ENCODE data around the gene PITPNB. TPM values are rescaled to one million over a fixed set of nuclear protein-coding genes. Genes with fewer than 3 reads are reported as not detected.

Gene PITPNB
- total RNA-seq, 2 experiments from 2014 or later = 109 to 124 TPM

DNA sequence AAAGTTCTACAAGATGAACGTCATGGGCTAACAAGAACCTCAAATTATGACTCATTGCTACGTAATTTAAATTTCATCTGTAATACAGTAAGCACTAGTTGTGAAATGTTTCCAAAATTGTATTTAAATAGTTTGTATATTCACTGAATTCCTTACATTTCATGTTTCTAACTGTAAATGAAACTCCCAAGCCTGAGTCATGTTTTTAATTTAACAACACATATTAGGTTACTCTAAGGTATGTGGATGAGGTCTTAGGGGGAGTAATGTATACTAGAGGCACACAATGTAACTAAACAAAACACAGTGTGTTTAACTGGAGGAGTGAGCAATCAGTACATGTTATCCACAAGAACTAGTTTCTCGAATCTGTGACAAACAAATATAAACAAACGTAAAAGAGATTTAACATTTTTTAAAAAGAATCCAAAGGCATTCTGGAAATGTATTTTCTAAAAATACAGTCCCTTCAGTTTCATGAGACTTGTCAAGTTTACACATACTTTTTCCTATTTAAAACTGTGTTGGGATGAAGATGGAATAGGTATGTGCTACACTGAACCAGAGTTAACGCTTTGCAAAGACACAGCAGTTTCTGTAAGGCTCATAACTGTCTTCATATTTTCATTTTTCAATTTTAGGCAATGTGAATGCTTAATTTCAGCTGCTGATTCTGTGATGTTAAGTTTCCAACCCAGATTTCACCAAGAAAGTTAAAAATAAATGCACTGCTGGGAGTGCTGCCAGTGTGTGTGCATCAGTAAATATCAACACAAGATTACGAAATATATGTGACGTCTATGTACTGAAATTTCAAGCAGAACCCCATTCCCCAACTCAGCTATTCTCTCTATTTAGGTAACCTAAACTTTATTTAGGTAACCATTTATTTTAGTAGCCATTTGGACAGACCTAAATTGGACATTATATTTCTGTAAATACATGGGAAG, 52.6 kb downstream of the PITPNB start:
- no peak for DNase-seq
- H3K4me1 Mint-ChIP-seq = peaks cover 54% of the 10 kb centered on the region
- H3K4me3 Mint-ChIP-seq = no peak overlapping the region
- H3K9me3 Mint-ChIP-seq = no peaks in the 10 kb centered on the region
- H3K27me3 Mint-ChIP-seq = no peaks in the 10 kb centered on the region
- peaks cover 29% of the 10 kb centered on the region for H3K36me3 Mint-ChIP-seq
- H3K27ac Mint-ChIP-seq = peak overlapping the region; percentile 88

GRCh38 chr22:27865496-27865895, 53.6 kb downstream of the PITPNB start:
- H3K36me3 Mint-ChIP-seq = peaks cover 28% of the 10 kb centered on the region

DNA sequence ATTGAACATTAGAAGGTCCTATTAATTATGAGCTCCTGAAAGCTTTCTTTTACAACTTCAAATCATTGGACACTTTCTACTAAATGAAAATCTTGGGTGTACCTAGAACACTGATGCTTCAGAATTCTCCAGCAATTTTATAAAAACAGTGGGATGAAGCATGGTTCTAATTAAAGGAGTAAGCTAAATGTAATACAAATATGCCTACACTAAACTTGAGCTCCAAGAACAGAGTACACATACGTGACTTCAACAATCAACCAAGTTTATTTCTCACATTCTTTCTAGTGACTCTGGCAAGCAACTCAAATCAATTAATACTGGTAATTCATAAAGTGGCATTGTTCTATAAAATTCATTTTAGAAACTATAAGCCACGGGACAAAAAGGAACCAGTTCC, 55.5 kb downstream of the PITPNB start:
- DNase-seq = no peak
- H3K4me3 Mint-ChIP-seq = no peak overlapping the region
- peaks cover 27% of the 10 kb centered on the region for H3K36me3 Mint-ChIP-seq
- no peaks in the 10 kb centered on the region for H3K27me3 Mint-ChIP-seq
- H3K9me3 Mint-ChIP-seq = no peaks in the 10 kb centered on the region
- peaks cover 40% of the 10 kb centered on the region for H3K4me1 Mint-ChIP-seq
- H3K27ac Mint-ChIP-seq = no peak overlapping the region

More at GRCh38 chr22:27865496-27865895, 53.6 kb downstream of the PITPNB start:
- no peaks in the 10 kb centered on the region for H3K9me3 Mint-ChIP-seq
- H3K4me1 Mint-ChIP-seq = peaks cover 54% of the 10 kb centered on the region
- H3K4me3 Mint-ChIP-seq = no peak overlapping the region
- H3K27me3 Mint-ChIP-seq = no peaks in the 10 kb centered on the region
- DNase-seq = no peak
- H3K27ac Mint-ChIP-seq = peak overlapping the region; percentile 88

DNA sequence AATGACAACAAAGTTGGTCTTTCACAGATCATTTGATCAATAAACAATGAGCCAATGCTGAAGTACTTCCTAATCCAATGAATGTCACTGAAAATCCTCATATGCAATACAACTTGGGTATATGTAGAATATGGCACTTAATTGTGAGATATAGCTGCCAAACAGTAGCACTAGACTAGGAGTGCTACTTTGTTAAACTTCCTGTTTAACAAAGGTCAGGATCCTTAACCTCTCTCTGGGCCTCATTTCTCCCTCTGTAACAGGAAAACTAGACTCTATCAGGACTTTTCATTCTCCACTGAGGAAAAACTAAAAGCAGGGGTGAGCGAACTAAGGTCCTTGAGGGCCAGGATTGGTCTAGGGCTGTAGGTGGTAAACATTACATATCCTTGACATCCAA, 56.1 kb downstream of the PITPNB start:
- no peak overlapping the region for H3K27ac Mint-ChIP-seq
- H3K4me1 Mint-ChIP-seq = peaks cover 35% of the 10 kb centered on the region
- no peak overlapping the region for H3K4me3 Mint-ChIP-seq
- peaks cover 31% of the 10 kb centered on the region for H3K36me3 Mint-ChIP-seq
- DNase-seq = no peak
- H3K9me3 Mint-ChIP-seq = no peaks in the 10 kb centered on the region
- no peaks in the 10 kb centered on the region for H3K27me3 Mint-ChIP-seq

DNA sequence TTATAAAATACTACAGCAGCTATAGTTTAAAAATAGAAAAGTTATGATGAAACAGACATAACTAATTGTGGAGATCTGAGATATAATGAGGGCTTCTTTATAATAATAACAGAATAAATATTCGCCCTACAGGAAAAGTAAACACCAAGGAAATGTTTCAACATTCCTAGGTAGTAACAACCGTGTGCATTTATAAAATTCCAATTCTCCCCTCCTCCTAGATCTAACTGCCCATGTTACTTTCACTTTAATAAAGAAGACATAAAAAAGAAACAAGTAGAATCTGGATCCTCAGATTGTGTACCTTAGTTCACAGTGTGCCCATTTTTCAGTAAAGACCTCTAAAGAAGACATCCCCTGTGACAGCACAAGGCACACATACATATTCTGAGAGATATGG, 59.7 kb downstream of the PITPNB start:
- H3K9me3 Mint-ChIP-seq = no peaks in the 10 kb centered on the region
- DNase-seq = no peak
- peaks cover 9% of the 10 kb centered on the region for H3K4me1 Mint-ChIP-seq
- H3K27me3 Mint-ChIP-seq = no peaks in the 10 kb centered on the region
- no peak overlapping the region for H3K4me3 Mint-ChIP-seq
- peaks cover 27% of the 10 kb centered on the region for H3K36me3 Mint-ChIP-seq
- no peak overlapping the region for H3K27ac Mint-ChIP-seq

DNA sequence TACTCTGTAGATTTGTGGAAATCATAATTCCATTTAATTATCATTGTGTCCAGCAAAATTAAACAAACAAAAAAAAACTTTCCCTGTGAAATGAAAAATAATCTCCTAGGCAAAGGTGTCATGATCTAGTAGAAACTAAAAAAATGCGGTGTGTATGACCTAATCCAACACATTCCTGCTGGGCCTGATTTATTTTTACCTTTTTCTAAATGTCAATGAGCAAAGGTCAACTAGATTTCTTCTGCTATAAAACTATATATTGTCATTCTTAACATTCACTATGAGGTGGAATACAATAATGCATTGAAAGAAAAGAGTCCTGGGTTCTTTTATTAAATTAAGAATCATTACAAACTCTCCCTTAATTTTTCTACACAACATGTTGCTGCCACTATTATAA, 60.4 kb downstream of the PITPNB start:
- Mint-ChIP-seq H3K27ac (no peak overlapping the region), H3K4me3 (no peak overlapping the region), H3K27me3 (no peaks in the 10 kb centered on the region), H3K4me1 (peaks cover 5% of the 10 kb centered on the region), H3K9me3 (no peaks in the 10 kb centered on the region), H3K36me3 (peaks cover 28% of the 10 kb centered on the region)
- no peak for DNase-seq

- no peak for DNase-seq
- H3K9me3 Mint-ChIP-seq = no peaks in the 10 kb centered on the region
- H3K4me3 Mint-ChIP-seq = no peak overlapping the region
- peaks cover 34% of the 10 kb centered on the region for H3K36me3 Mint-ChIP-seq
- no peaks in the 10 kb centered on the region for H3K27me3 Mint-ChIP-seq
- H3K4me1 Mint-ChIP-seq = peaks cover 2% of the 10 kb centered on the region
- H3K27ac Mint-ChIP-seq = no peak overlapping the region
Observed at GRCh38 chr22:27857443-27857842, 61.6 kb downstream of the PITPNB start.

DNA sequence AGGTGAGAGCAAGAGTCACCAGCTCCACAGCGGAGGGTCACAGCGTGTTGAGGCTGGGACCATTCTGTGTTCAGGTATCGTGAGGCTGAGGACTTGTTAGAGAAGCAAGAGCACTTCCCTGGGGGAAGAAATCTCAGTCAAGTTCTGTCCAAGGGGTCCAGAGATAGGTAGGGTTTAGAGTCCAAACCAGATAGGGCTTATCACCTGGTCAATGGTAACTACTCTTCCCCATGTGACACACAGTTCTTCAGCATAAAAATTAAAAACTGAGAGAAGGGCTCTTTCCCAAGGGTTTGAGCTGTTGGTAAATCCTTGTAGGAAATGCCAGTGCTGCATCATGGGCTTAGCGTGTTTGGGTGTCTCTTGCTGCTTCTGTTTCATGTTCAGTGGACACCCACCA, 62.7 kb downstream of the PITPNB start:
- peaks cover 41% of the 10 kb centered on the region for H3K36me3 Mint-ChIP-seq
- no peaks in the 10 kb centered on the region for H3K27me3 Mint-ChIP-seq
- H3K4me3 Mint-ChIP-seq = no peak overlapping the region
- peak overlapping the region; percentile 29 for H3K27ac Mint-ChIP-seq
- peaks cover 2% of the 10 kb centered on the region for H3K4me1 Mint-ChIP-seq
- no peaks in the 10 kb centered on the region for H3K9me3 Mint-ChIP-seq
- no peak for DNase-seq

DNA sequence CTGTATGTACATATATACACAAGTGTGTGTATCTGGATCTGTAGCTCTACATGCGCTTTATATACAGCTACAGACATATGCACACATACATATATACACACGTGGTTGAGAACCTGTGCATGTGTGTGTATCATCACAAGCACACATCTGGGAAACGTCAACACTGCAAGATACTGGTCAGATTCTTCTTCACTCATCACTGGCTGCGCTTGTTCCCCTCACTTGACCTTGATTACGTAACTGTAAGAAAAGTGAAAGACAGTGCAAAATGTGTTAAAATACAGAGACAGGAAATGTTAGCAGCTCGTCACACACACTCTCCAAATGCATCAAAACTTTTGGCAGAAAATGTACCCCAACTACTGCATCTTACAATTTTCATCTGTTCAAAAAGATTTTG, 65.6 kb downstream of the PITPNB start:
- H3K4me3 Mint-ChIP-seq = no peak overlapping the region
- H3K4me1 Mint-ChIP-seq = peaks cover 5% of the 10 kb centered on the region
- peaks cover 46% of the 10 kb centered on the region for H3K36me3 Mint-ChIP-seq
- H3K27ac Mint-ChIP-seq = no peak overlapping the region
- no peak for DNase-seq
- no peaks in the 10 kb centered on the region for H3K9me3 Mint-ChIP-seq
- no peaks in the 10 kb centered on the region for H3K27me3 Mint-ChIP-seq

GRCh38 chr22:27851974-27852746, 66.9 kb downstream of the PITPNB start:
- no peaks in the 10 kb centered on the region for H3K27me3 Mint-ChIP-seq
- no peak for DNase-seq
- H3K9me3 Mint-ChIP-seq = no peaks in the 10 kb centered on the region
- H3K4me3 Mint-ChIP-seq = no peak overlapping the region
- no peak overlapping the region for H3K27ac Mint-ChIP-seq
- peaks cover 42% of the 10 kb centered on the region for H3K36me3 Mint-ChIP-seq
- peaks cover 5% of the 10 kb centered on the region for H3K4me1 Mint-ChIP-seq

DNA sequence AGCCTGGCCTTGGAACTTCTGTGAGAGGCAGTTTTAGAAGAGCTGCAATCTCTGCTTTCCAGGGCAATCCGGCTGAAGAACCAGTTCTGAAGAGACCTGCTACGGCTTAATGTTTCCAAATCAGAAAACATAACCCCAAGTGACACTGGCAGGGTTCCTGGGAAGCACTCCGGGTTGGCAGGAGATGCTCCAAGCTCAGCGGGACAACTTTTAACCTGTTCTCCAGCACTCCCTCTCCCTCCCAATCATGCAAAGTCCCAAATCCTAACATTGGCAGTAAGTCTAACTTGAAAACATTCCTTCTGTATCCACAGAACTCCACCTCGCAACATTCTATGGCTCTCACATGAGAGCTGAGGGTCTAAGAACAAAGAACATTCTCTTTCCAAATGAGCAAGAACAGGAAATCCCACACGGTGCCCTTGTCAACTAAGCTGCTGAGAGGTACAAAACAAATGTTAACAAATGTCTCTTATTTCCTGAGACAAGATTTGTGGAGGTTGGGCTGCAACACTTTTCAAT, 69.0 kb downstream of the PITPNB start:
- H3K4me1 Mint-ChIP-seq = peaks cover 5% of the 10 kb centered on the region
- H3K27me3 Mint-ChIP-seq = no peaks in the 10 kb centered on the region
- H3K36me3 Mint-ChIP-seq = peaks cover 41% of the 10 kb centered on the region
- H3K4me3 Mint-ChIP-seq = no peak overlapping the region
- no peaks in the 10 kb centered on the region for H3K9me3 Mint-ChIP-seq
- no peak overlapping the region for H3K27ac Mint-ChIP-seq
- no peak for DNase-seq

DNA sequence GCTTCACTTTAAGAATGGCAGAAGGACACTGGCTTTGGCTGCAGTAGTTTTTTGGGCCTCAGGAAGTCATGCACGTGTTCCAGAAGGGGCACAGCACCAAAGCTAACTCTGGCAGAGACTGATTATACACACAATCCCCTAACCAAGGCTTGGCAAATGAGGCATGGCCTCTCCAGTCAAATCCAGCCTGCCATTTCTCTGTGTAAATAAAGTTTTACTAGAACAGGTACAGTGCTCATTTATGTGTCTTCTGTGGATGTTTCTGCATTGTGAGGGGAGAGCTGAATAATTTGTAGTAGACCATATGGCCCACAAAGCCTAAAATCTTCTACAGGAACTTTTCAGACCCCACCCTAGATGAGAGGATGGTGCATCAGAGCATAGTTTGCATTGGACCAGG, 71.1 kb downstream of the PITPNB start:
- DNase-seq = no peak
- H3K36me3 Mint-ChIP-seq = peaks cover 36% of the 10 kb centered on the region
- no peaks in the 10 kb centered on the region for H3K9me3 Mint-ChIP-seq
- H3K27me3 Mint-ChIP-seq = no peaks in the 10 kb centered on the region
- peaks cover 5% of the 10 kb centered on the region for H3K4me1 Mint-ChIP-seq
- peak overlapping the region; percentile 27 for H3K27ac Mint-ChIP-seq
- no peak overlapping the region for H3K4me3 Mint-ChIP-seq

DNA sequence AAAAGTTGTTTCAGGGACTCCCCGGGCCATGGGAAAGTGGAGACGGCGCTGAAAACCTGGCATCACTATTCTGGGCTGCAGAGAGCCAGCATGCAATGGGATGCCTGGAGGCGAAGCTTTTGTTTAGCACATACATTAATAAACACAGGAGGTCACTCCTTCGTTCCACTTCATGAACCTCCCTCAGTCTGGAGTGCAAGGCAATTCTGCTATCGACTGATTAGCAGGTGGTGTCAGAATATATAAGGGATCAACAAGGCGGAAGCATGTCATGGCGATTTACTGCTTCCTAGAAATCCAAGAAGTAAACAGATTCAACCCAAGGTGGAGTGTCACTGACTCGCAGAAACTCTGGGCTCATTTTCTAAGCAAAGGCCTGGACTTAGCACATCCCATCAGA, 72.1 kb downstream of the PITPNB start:
- no peak overlapping the region for H3K4me3 Mint-ChIP-seq
- no peaks in the 10 kb centered on the region for H3K27me3 Mint-ChIP-seq
- no peak for DNase-seq
- peaks cover 5% of the 10 kb centered on the region for H3K4me1 Mint-ChIP-seq
- H3K9me3 Mint-ChIP-seq = no peaks in the 10 kb centered on the region
- H3K36me3 Mint-ChIP-seq = peaks cover 31% of the 10 kb centered on the region
- peak overlapping the region; percentile 46 for H3K27ac Mint-ChIP-seq

- Mint-ChIP-seq H3K4me1 (peaks cover 5% of the 10 kb centered on the region), H3K9me3 (no peaks in the 10 kb centered on the region), H3K27me3 (no peaks in the 10 kb centered on the region), H3K4me3 (no peak overlapping the region), H3K36me3 (peaks cover 27% of the 10 kb centered on the region), H3K27ac (no peak overlapping the region)
- DNase-seq = no peak
Observed at GRCh38 chr22:27846248-27846757, 72.8 kb downstream of the PITPNB start.

DNA sequence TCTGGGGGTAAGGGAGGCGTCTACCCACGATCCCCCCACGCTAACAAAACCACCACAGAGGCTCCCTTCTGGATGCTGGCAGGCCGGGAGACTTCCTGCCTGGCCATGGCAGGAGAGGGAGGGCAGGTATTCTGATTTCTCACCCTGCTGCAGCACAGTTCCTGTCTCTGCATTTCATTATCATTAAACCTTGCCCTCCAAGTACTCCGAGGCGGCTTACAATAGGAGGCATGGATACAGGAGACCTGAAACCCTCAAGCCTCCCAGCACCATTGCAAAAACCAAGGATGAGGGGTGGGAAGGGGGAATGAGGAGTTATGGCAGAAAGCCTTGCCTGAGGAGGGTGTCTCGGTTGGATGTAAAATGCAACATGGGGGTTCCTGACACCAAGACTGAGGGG, 73.4 kb downstream of the PITPNB start:
- Mint-ChIP-seq H3K4me1 (peaks cover 5% of the 10 kb centered on the region), H3K36me3 (peaks cover 24% of the 10 kb centered on the region), H3K4me3 (no peak overlapping the region), H3K9me3 (no peaks in the 10 kb centered on the region), H3K27ac (no peak overlapping the region), H3K27me3 (no peaks in the 10 kb centered on the region)
- no peak for DNase-seq
